ENCODE measurements around the gene NDUFS7.

- no peak for TF ChIP-seq EZH2 (IDR thresholded peaks at IDR 0.05)
- TF ChIP-seq CTCF (IDR thresholded peaks at IDR 0.05), result no peak
- no peak for TF ChIP-seq EZH2phosphoT487 (IDR thresholded peaks at IDR 0.05)
Measured at GRCh38 chr19:1384478-1385110, 887 bp downstream of the NDUFS7 start.

Data from neural progenitor cell (in vitro differentiated cells).